HepG2 (cell line): ENCODE measurements around the gene LRIG3. TPM values are rescaled to one million over a fixed set of nuclear protein-coding genes. Genes with fewer than 3 reads are reported as not detected.

ENCODE experiments used
- ATAC-seq: fragments of 200-7000 bp; cut with Tn5 transposase; 3 replicates; pipeline ENCODE4 v1.9.1; 2020; ENCODE audit warnings: mild to moderate bottlenecking, moderate library complexity
- BruUV-seq: library from RNA; stranded (reverse); fragments of 400-500 nt; replicated peaks from 2 replicates; lab custom pipeline; 2021; lab: Mats Ljungman, UMichigan
- CTCF ChIA-PET: fragments of 300-600 bp; formaldehyde crosslinking; extraction: SDS; loops from one replicate; lab custom pipeline; 2021; ENCODE audit warnings: low total read pairs, inconsistent platforms, low intra/inter-chr PET ratio; lab: Yijun Ruan, JAX
- POLR2A ChIA-PET: fragments of 350-600 bp; sonication (Branson Sonifier 250); formaldehyde crosslinking; loops from one replicate; lab custom pipeline; 2020; ENCODE audit warnings: antibody characterized with exemption, inconsistent platforms; lab: Yijun Ruan, JAX
- DNase-seq: peaks from one replicate; pipeline ENCODE4 v3.0.0-alpha.2; 2015; ENCODE audit warnings: low spot score
- FAIRE-seq: peaks from 3 replicates; lab custom pipeline; 2011; peaks lifted over from hg19 to GRCh38; lab: Jason Lieb, UNC
- H2AFZ ChIP-seq: one replicate; pipeline ENCODE4 v1.6.1; 2011; ENCODE audit warnings: low read length, inconsistent platforms
- H3K27ac ChIP-seq: fragments of 300-600 bp; 3 replicates; pipeline ENCODE4 v1.8.0; 2011; ENCODE audit warnings: mixed run types, mild to moderate bottlenecking, mixed read lengths, low read length, inconsistent platforms; ENCODE audit not compliant: insufficient read depth; ENCODE audit errors: extremely low read length
- H3K27me3 ChIP-seq, 2 experiments: fragments of 200-600 bp in 1 of 2; 2 replicates in 1 of 2; 3 replicates in 1 of 2; pipeline versions ENCODE4 v1.6.0 to v1.8.0; 2011; ENCODE audit warnings: low read length in 2 of 2, mild to moderate bottlenecking in 2 of 2, moderate library complexity in 2 of 2, inconsistent platforms in 1 of 2; ENCODE audit not compliant: insufficient read depth in 2 of 2, control insufficient read depth in 1 of 2
- H3K36me3 ChIP-seq, 2 experiments: fragments of 200-600 bp in 1 of 2; replicated peaks in 1 of 2; 2 replicates in 1 of 2; 3 replicates in 1 of 2; pipeline versions ENCODE4 v1.5.1 to v1.8.0; 2011; ENCODE audit warnings: low read length in 2 of 2, inconsistent platforms in 1 of 2; ENCODE audit not compliant: insufficient read depth in 2 of 2, control insufficient read depth in 1 of 2
- H3K4me1 ChIP-seq: 2 replicates; pipeline ENCODE4 v1.5.1; 2012; ENCODE audit warnings: low read length, inconsistent platforms; ENCODE audit not compliant: insufficient read depth
- H3K4me2 ChIP-seq: 2 replicates; pipeline ENCODE4 v1.6.0; 2011; ENCODE audit warnings: low read depth, low read length, inconsistent platforms
- H3K4me3 ChIP-seq, 3 experiments: fragments of 200-600 bp in 1 of 3; sonication (generic), shearing (Covaris generic) in 1 of 3; replicated peaks in 1 of 3; 2 replicates each; pipeline ENCODE4 v1.5.1; 2011 to 2016; ENCODE audit warnings: low read length in 3 of 3, inconsistent platforms in 2 of 3, low read depth in 2 of 3, mild to moderate bottlenecking in 2 of 3, control low read depth in 1 of 3, mixed read lengths in 1 of 3; ENCODE audit not compliant: insufficient read depth in 1 of 3
- H3K79me2 ChIP-seq: one replicate; pipeline ENCODE4 v1.6.1; 2011; ENCODE audit warnings: low read length, inconsistent platforms; ENCODE audit not compliant: insufficient read depth
- H3K9ac ChIP-seq: 2 replicates; pipeline ENCODE4 v1.6.0; 2011; ENCODE audit warnings: mild to moderate bottlenecking, low read depth, low read length, inconsistent platforms; ENCODE audit not compliant: insufficient read depth
- H3K9me3 ChIP-seq: 2 replicates; pipeline ENCODE4 v1.5.1; 2012; ENCODE audit warnings: mild to moderate bottlenecking, low read length
- H4K20me1 ChIP-seq: 2 replicates; pipeline ENCODE4 v1.6.0; 2011; ENCODE audit warnings: inconsistent platforms, mild to moderate bottlenecking, low read length, moderate library complexity; ENCODE audit not compliant: insufficient read depth
- ATF2 ChIP-seq: sonication (generic); formaldehyde crosslinking; IDR thresholded peaks from 2 replicates; pipeline ENCODE4 v1.4.0; 2020; ENCODE audit warnings: missing genetic modification reagents
- BATF2 ChIP-seq: sonication (generic); formaldehyde crosslinking; IDR thresholded peaks from 2 replicates; pipeline ENCODE4 v1.8.0; 2022; ENCODE audit warnings: mild to moderate bottlenecking, missing genetic modification reagents, moderate library complexity
- FOXK2 ChIP-seq: fragments of 450-650 bp; IDR thresholded peaks from 2 replicates; pipeline ENCODE4 v1.6.1; 2016
- HNRNPUL1 ChIP-seq: fragments of 200-400 bp; formaldehyde crosslinking; IDR thresholded peaks from 2 replicates; pipeline ENCODE4 v1.6.1; 2017; ENCODE audit warnings: low read depth, mild to moderate bottlenecking, low read length, moderate library complexity
- IRX3 ChIP-seq: sonication (generic); formaldehyde crosslinking; IDR thresholded peaks from 2 replicates; pipeline ENCODE4 v1.8.1; 2023; ENCODE audit warnings: mild to moderate bottlenecking, low read depth, missing genetic modification reagents, borderline replicate concordance
- JUNB ChIP-seq: sonication (generic); formaldehyde crosslinking; IDR thresholded peaks from 2 replicates; pipeline ENCODE4 v1.8.0; 2022; ENCODE audit warnings: missing genetic modification reagents, mild to moderate bottlenecking, borderline replicate concordance
- PRDM15 ChIP-seq: sonication (generic); formaldehyde crosslinking; IDR thresholded peaks from 2 replicates; pipeline ENCODE4 v1.4.0; 2020; ENCODE audit warnings: missing genetic modification reagents
- RBFOX2 ChIP-seq: fragments of 200-400 bp; formaldehyde crosslinking; IDR thresholded peaks from 2 replicates; pipeline ENCODE4 v1.6.1; 2017; ENCODE audit warnings: low read depth, mild to moderate bottlenecking, low read length
- RFX3 ChIP-seq: IDR thresholded peaks from 2 replicates; pipeline ENCODE4 v1.6.1; 2016; ENCODE audit warnings: missing biosample characterization, missing genetic modification reagents
- SNAI1 ChIP-seq: sonication (generic); formaldehyde crosslinking; IDR thresholded peaks from 2 replicates; pipeline ENCODE4 v1.5.0; 2020; ENCODE audit warnings: mild to moderate bottlenecking, missing genetic modification reagents, borderline replicate concordance
- YY1 ChIP-seq: IDR thresholded peaks from 2 replicates; pipeline ENCODE4 v1.6.1; 2011; ENCODE audit warnings: low read length, low read depth, moderate library complexity, mild to moderate bottlenecking; ENCODE audit not compliant: insufficient read depth, insufficient replicate concordance
- ZNF367 ChIP-seq: sonication (generic); formaldehyde crosslinking; IDR thresholded peaks from 2 replicates; pipeline ENCODE4 v1.4.0; 2020; ENCODE audit warnings: missing genetic modification reagents, borderline replicate concordance
- ZSCAN20 ChIP-seq: sonication (generic); formaldehyde crosslinking; IDR thresholded peaks from 2 replicates; pipeline ENCODE4 v1.4.0; 2020; ENCODE audit warnings: missing genetic modification reagents, mild to moderate bottlenecking, borderline replicate concordance
- WGBS: methylation state at CpG from one replicate; pipeline ENCODE4 v1.1.6; 2017; ENCODE audit warnings: low lambda C conversion rate; 5-methylcytosine and 5-hydroxymethylcytosine counted together
- in situ Hi-C: cut with HindIII; loops from 2 replicates; pipeline ENCODE4 v1.10.0; 2017; ENCODE audit warnings: low pct_unique_long_range_greater_than_20kb; ENCODE audit not compliant: extremely low pct_ligation_motif_present
- intact Hi-C: fragments of 100-400 bp; cut with micrococcal nuclease; formaldehyde crosslinking; loops from one replicate; pipeline ENCODE4 v1.10.0; 2022; ENCODE audit not compliant: unreplicated experiment
- polyA plus RNA-seq, 8 experiments: library from polyadenylated mRNA; depleted of rRNA in 3 of 8; stranded (reverse) in 7 of 8; unstranded in 1 of 8; fragments of >200 nt; fragmentation: Illumina TruSeq in 4 of 8; extraction: Trizol in 4 of 8; gene quantifications; 2 replicates each; pipeline versions ENCODE4 v1.2.1 to v1.2.3, GENCODE V29; 2011 to 2016; ENCODE audit warnings: low read depth in 4 of 8, missing spikeins in 1 of 8, mixed read lengths in 1 of 8; ENCODE audit not compliant: insufficient read depth in 1 of 8
- total RNA-seq, 5 experiments: library from RNA; depleted of rRNA; stranded (reverse); fragments of >200 nt; fragmentation: Illumina TruSeq; extraction: Trizol; gene quantifications; 2 replicates each; pipeline ENCODE4 v1.2.3, GENCODE V29; 2016; ENCODE audit warnings: low read depth in 1 of 5

The LRIG3 gene
- total and polyA plus RNA-seq, 2 of the 13 experiments (the other 11 are each of a cell fraction or from before 2014, with no cell fraction given): 7.7 to 17.4 TPM

GRCh38 chr12:58871556-58871955, 48.7 kb downstream of the LRIG3 start:
- in situ Hi-C loops (no loop called here), intact Hi-C loops (no loop called here)
- 96% methylated on average over 5 of the region's 5 CpGs for WGBS
- no peaks in the 10 kb centered on the region; the same call in 1 of the 2 replicates for H4K20me1 ChIP-seq
- no peak for TF ChIP-seq RBFOX2
- no peaks in the 10 kb centered on the region for H3K79me2 ChIP-seq
- no peaks in the 10 kb centered on the region for H3K4me1 ChIP-seq
- POLR2A ChIA-PET: no interaction called here
- H3K27me3 ChIP-seq: no peaks in the 10 kb centered on the region; a peak in 1 of 5 replicates
- H3K4me2 ChIP-seq: no peak overlapping the region
- DNase-seq: no peak
- no peak overlapping the region for H3K4me3 ChIP-seq
- no peak for FAIRE-seq
- no TSS peak for BruUV-seq
- no peak overlapping the region for H3K9ac ChIP-seq
- H2AFZ ChIP-seq: no peak overlapping the region
- H3K27ac ChIP-seq: no peak overlapping the region
- CTCF ChIA-PET: no interaction called here
- no peaks in the 10 kb centered on the region for H3K9me3 ChIP-seq
- H3K36me3 ChIP-seq: peaks cover 12 to 27% of the 10 kb centered on the region in 2 experiments
- no peak for ATAC-seq

- no peak overlapping the region for H3K4me3 ChIP-seq
- ChIA-PET CTCF (no interaction called here), POLR2A (no interaction called here)
- H3K4me1 ChIP-seq: no peaks in the 10 kb centered on the region
- TF ChIP-seq YY1 (no peak), RFX3 (no peak), ZSCAN20 (CRISPR knock-in tag) (no peak), BATF2 (CRISPR knock-in tag) (no peak), ZNF367 (no peak), FOXK2 (no peak), SNAI1 (CRISPR knock-in tag) (no peak), ATF2 (no peak), JUNB (CRISPR knock-in tag) (no peak), IRX3 (CRISPR knock-in tag) (no peak), HNRNPUL1 (no peak), PRDM15 (CRISPR knock-in tag) (no peak)
- no peaks in the 10 kb centered on the region for H3K9me3 ChIP-seq
- no TSS peak for BruUV-seq
- in situ Hi-C loops: no loop called here
- H3K27ac ChIP-seq: no peak overlapping the region
- no peaks in the 10 kb centered on the region for H3K79me2 ChIP-seq
- no peak for ATAC-seq
- H3K9ac ChIP-seq: no peak overlapping the region
- peaks cover 12 to 22% of the 10 kb centered on the region in 2 experiments; a peak in 4 of 5 replicates for H3K36me3 ChIP-seq
- no peaks in the 10 kb centered on the region; a peak in 1 of 5 replicates for H3K27me3 ChIP-seq
- FAIRE-seq: no peak
- no peak overlapping the region for H2AFZ ChIP-seq
- WGBS: 92% methylated on average over 4 of the region's 4 CpGs
- no peaks in the 10 kb centered on the region; the same call in 1 of the 2 replicates for H4K20me1 ChIP-seq
- intact Hi-C loops: no loop called here
- no peak overlapping the region for H3K4me2 ChIP-seq
- no peak for DNase-seq
Observed at GRCh38 chr12:58870595-58870994, 49.7 kb downstream of the LRIG3 start.
